H1 (cell line): ENCODE results near the gene CFAP61. TPM values are rescaled to one million over a fixed set of nuclear protein-coding genes. Genes with fewer than 3 reads are reported as not detected.

Experiments used
- CTCF ChIA-PET: fragments of 300-600 bp; sonication (Branson Sonifier 250); formaldehyde crosslinking; loops from one replicate; lab custom pipeline; 2021; ENCODE audit not compliant: partially characterized antibody; lab: Charles Lee
- POLR2A ChIA-PET: fragments of 300-600 bp; sonication (Branson Sonifier 250); formaldehyde crosslinking; loops from one replicate; lab custom pipeline; 2021; ENCODE audit warnings: inconsistent platforms; ENCODE audit not compliant: partially characterized antibody; lab: Charles Lee
- DNase-seq, 2 experiments: peaks; one replicate each; pipeline versions ENCODE4 v3.0.0 to v3.0.0-alpha.2; 2010 to 2022; ENCODE audit warnings: low spot score in 2 of 2, low read depth in 1 of 2, mixed read lengths in 1 of 2
- FAIRE-seq: peaks from 2 replicates; lab custom pipeline; 2011; peaks lifted over from hg19 to GRCh38; lab: Jason Lieb, UNC
- H2AFZ ChIP-seq: 2 replicates; pipeline ENCODE4 v1.8.1; 2012; ENCODE audit warnings: low read length, inconsistent platforms
- H2AK5ac ChIP-seq: 2 replicates; pipeline ENCODE4 v1.6.1; 2013; ENCODE audit warnings: low read depth, low read length
- H2BK120ac ChIP-seq: replicated peaks from 2 replicates; pipeline ENCODE3; 2013; ENCODE audit warnings: low read depth, low read length, inconsistent platforms
- H2BK12ac ChIP-seq: 2 replicates; pipeline ENCODE4 v1.6.1; 2013; ENCODE audit warnings: low read depth, low read length
- H2BK15ac ChIP-seq: 2 replicates; pipeline ENCODE4 v1.6.1; 2013; ENCODE audit warnings: low read length
- H2BK20ac ChIP-seq: 2 replicates; pipeline ENCODE4 v1.6.1; 2013; ENCODE audit warnings: low read length
- H2BK5ac ChIP-seq: 2 replicates; pipeline ENCODE4 v1.6.1; 2013; ENCODE audit warnings: low read depth, low read length
- H3K14ac ChIP-seq: 2 replicates; pipeline ENCODE4 v1.6.1; 2013; ENCODE audit warnings: inconsistent platforms; ENCODE audit not compliant: insufficient read length
- H3K18ac ChIP-seq: 2 replicates; pipeline ENCODE4 v1.6.1; 2013; ENCODE audit warnings: low read length; ENCODE audit errors: extremely low read depth
- H3K23ac ChIP-seq: 2 replicates; pipeline ENCODE4 v1.6.1; 2013; ENCODE audit warnings: inconsistent platforms; ENCODE audit not compliant: insufficient read length
- H3K23me2 ChIP-seq: 2 replicates; pipeline ENCODE4 v1.6.1; 2013; ENCODE audit warnings: low read depth, low read length
- H3K27ac ChIP-seq: 2 replicates; pipeline ENCODE4 v1.6.1; 2011; ENCODE audit warnings: low read depth, low read length, inconsistent platforms
- H3K27me3 ChIP-seq, 4 experiments: replicated peaks in 1 of 4; 1 replicate in 1 of 4; 2 replicates in 3 of 4; pipeline versions ENCODE4 v1.6.1 to v1.8.1; 2011 to 2013; ENCODE audit warnings: low read length in 3 of 4, mild to moderate bottlenecking in 3 of 4, inconsistent platforms in 2 of 4, mixed read lengths in 2 of 4, moderate library complexity in 1 of 4; ENCODE audit not compliant: control insufficient read depth in 3 of 4, insufficient read depth in 3 of 4; ENCODE audit errors: extremely low read depth in 1 of 4
- H3K36me3 ChIP-seq, 4 experiments: 2 replicates each; pipeline versions ENCODE4 v1.6.1 to v1.8.1; 2011 to 2013; ENCODE audit warnings: mild to moderate bottlenecking in 4 of 4, low read length in 3 of 4, moderate library complexity in 2 of 4, control low read depth in 1 of 4, inconsistent platforms in 1 of 4; ENCODE audit not compliant: insufficient read depth in 4 of 4, control insufficient read depth in 2 of 4
- H3K4ac ChIP-seq: replicated peaks from 2 replicates; pipeline ENCODE3; 2013; ENCODE audit warnings: low read length, low read depth, mixed read lengths, inconsistent platforms; ENCODE audit not compliant: insufficient read length
- H3K4me1 ChIP-seq, 4 experiments: replicated peaks in 1 of 4; 1 replicate in 1 of 4; 2 replicates in 3 of 4; pipeline versions ENCODE4 v1.6.1 to v1.8.1; 2011 to 2013; ENCODE audit warnings: low read length in 3 of 4, inconsistent platforms in 2 of 4, mixed read lengths in 1 of 4; ENCODE audit not compliant: insufficient read depth in 4 of 4, control insufficient read depth in 3 of 4
- H3K4me2 ChIP-seq, 2 experiments: 2 replicates each; pipeline versions ENCODE4 v1.6.1 to v1.8.1; 2011 to 2013; ENCODE audit warnings: low read depth in 2 of 2, low read length in 2 of 2, control low read depth in 1 of 2, inconsistent platforms in 1 of 2, mild to moderate bottlenecking in 1 of 2; ENCODE audit not compliant: insufficient read depth in 1 of 2
- H3K4me3 ChIP-seq, 4 experiments: fragments of 200-600, 300-600 bp in 1 of 4; sonication (generic), shearing (Covaris generic), sonication (Bioruptor Twin) in 1 of 4; 2 replicates each; pipeline versions ENCODE4 v1.5.1 to v1.8.1; 2011 to 2016; ENCODE audit warnings: low read length in 4 of 4, low read depth in 3 of 4, control low read depth in 2 of 4, inconsistent platforms in 2 of 4, mild to moderate bottlenecking in 2 of 4, mixed read lengths in 1 of 4, moderate library complexity in 1 of 4; ENCODE audit not compliant: insufficient read depth in 2 of 4; ENCODE audit errors: extremely low read depth in 1 of 4
- H3K56ac ChIP-seq: replicated peaks from 2 replicates; pipeline ENCODE3; 2013; ENCODE audit warnings: low read depth, mild to moderate bottlenecking, mixed read lengths, low read length, inconsistent platforms; ENCODE audit not compliant: insufficient read length
- H3K79me1 ChIP-seq: 2 replicates; pipeline ENCODE4 v1.6.1; 2013; ENCODE audit warnings: low read depth, low read length, control low read depth
- H3K79me2 ChIP-seq, 2 experiments: 2 replicates each; pipeline versions ENCODE4 v1.6.1 to v1.8.1; 2012 to 2013; ENCODE audit warnings: low read length in 2 of 2, mild to moderate bottlenecking in 2 of 2, inconsistent platforms in 1 of 2; ENCODE audit not compliant: insufficient read depth in 2 of 2, control insufficient read depth in 1 of 2
- H3K9ac ChIP-seq, 4 experiments: replicated peaks in 1 of 4; 1 replicate in 1 of 4; 2 replicates in 3 of 4; pipeline versions ENCODE4 v1.6.1 to v1.8.1; 2011 to 2013; ENCODE audit warnings: low read depth in 3 of 4, low read length in 3 of 4, control low read depth in 2 of 4, mild to moderate bottlenecking in 2 of 4, moderate library complexity in 2 of 4, inconsistent platforms in 1 of 4; ENCODE audit errors: extremely low read depth in 1 of 4
- H3K9me3 ChIP-seq, 2 experiments: 2 replicates each; pipeline versions ENCODE4 v1.6.1 to v1.8.1; 2012 to 2013; ENCODE audit warnings: mild to moderate bottlenecking in 2 of 2, moderate library complexity in 2 of 2, control low read depth in 1 of 2, inconsistent platforms in 1 of 2, low read depth in 1 of 2, low read length in 1 of 2, mixed read lengths in 1 of 2; ENCODE audit not compliant: insufficient read depth in 2 of 2
- H4K20me1 ChIP-seq, 2 experiments: replicated peaks in 1 of 2; 2 replicates each; pipeline versions ENCODE3 to v1.8.1; 2011 to 2013; ENCODE audit warnings: inconsistent platforms in 2 of 2, low read length in 2 of 2, mild to moderate bottlenecking in 1 of 2; ENCODE audit not compliant: insufficient read depth in 2 of 2, control insufficient read depth in 1 of 2
- H4K5ac ChIP-seq: 2 replicates; pipeline ENCODE4 v1.6.1; 2013; ENCODE audit warnings: low read length, low read depth, mixed read lengths, inconsistent platforms; ENCODE audit not compliant: insufficient read length
- H4K8ac ChIP-seq: 2 replicates; pipeline ENCODE4 v1.8.0; 2013; ENCODE audit warnings: mild to moderate bottlenecking, moderate library complexity, low read length, inconsistent platforms; ENCODE audit not compliant: insufficient read depth; ENCODE audit errors: extremely low read depth
- H4K91ac ChIP-seq: replicated peaks from 2 replicates; pipeline ENCODE3; 2013; ENCODE audit warnings: low read length, mixed read lengths, inconsistent platforms; ENCODE audit not compliant: insufficient read length
- CTBP2 ChIP-seq: IDR thresholded peaks from 2 replicates; pipeline ENCODE4 v1.7.0; 2011; ENCODE audit warnings: borderline replicate concordance, mild to moderate bottlenecking, moderate library complexity, mixed read lengths, low read length; ENCODE audit not compliant: insufficient read depth, insufficient read length
- CTCF ChIP-seq, 3 experiments: IDR thresholded peaks; 1 replicate in 2 of 3; 2 replicates in 1 of 3; pipeline versions ENCODE4 v1.5.1 to v1.6.1; 2011; ENCODE audit warnings: low read length in 3 of 3, mild to moderate bottlenecking in 3 of 3, inconsistent platforms in 2 of 3, low read depth in 1 of 3, moderate library complexity in 1 of 3; ENCODE audit not compliant: insufficient read depth in 1 of 3; ENCODE audit errors: control extremely low read depth in 1 of 3
- GABPA ChIP-seq: IDR thresholded peaks from 2 replicates; pipeline ENCODE4 v1.6.1; 2011; ENCODE audit warnings: mild to moderate bottlenecking, low read length, moderate library complexity, borderline replicate concordance; ENCODE audit not compliant: insufficient read depth
- NRF1 ChIP-seq: IDR thresholded peaks from 2 replicates; pipeline ENCODE4 v1.6.1; 2011; ENCODE audit warnings: mild to moderate bottlenecking, low read depth, low read length, improper control_type of control experiment
- PHF8 ChIP-seq: fragments of 200-600 bp; sonication (generic); conservative IDR thresholded peaks from 2 replicates; pipeline ENCODE4 v1.7.1; 2012; ENCODE audit warnings: low read depth, mild to moderate bottlenecking, inconsistent platforms, low read length, moderate library complexity
- POLR2A ChIP-seq, 2 experiments: IDR thresholded peaks; 1 replicate in 1 of 2; 2 replicates in 1 of 2; pipeline ENCODE4 v1.6.1; 2011; ENCODE audit warnings: low read depth in 2 of 2, low read length in 2 of 2, mild to moderate bottlenecking in 2 of 2; ENCODE audit errors: control extremely low read depth in 1 of 2
- RAD21 ChIP-seq, 2 experiments: IDR thresholded peaks in 1 of 2; conservative IDR thresholded peaks in 1 of 2; 2 replicates each; pipeline ENCODE4 v1.6.1; 2011; ENCODE audit warnings: low read depth in 2 of 2, low read length in 2 of 2, improper control_type of control experiment in 1 of 2, inconsistent platforms in 1 of 2, mild to moderate bottlenecking in 1 of 2, moderate library complexity in 1 of 2
- WGBS, 2 experiments: shearing (Covaris generic) in 1 of 2; methylation state at CpG; one replicate each; pipeline versions ENCODE4 v1.1.6 to v1.1.7; 2013 to 2015; ENCODE audit warnings: low lambda C conversion rate in 2 of 2, mixed read lengths in 2 of 2, inconsistent platforms in 1 of 2, low coverage in 1 of 2, missing lambda C conversion rate in 1 of 2; ENCODE audit not compliant: insufficient replicate concordance in 2 of 2, insufficient coverage in 1 of 2, insufficient read length in 1 of 2; ENCODE audit errors: extremely low coverage in 1 of 2, missing lambda C conversion rate in 1 of 2; 5-methylcytosine and 5-hydroxymethylcytosine counted together
- polyA plus RNA-seq, 7 experiments: library from polyadenylated mRNA; depleted of rRNA in 3 of 7; stranded (reverse) in 5 of 7; unstranded in 2 of 7; fragments of >200 nt in 5 of 7; fragments of 200-250 nt in 2 of 7; gene quantifications; 1 replicate in 5 of 7; 2 replicates in 1 of 7; 4 replicates in 1 of 7; pipeline versions ENCODE4 v1.2.1 to v1.2.3, GENCODE V29; 2011 to 2013; ENCODE audit warnings: missing spikeins in 2 of 7, mixed read lengths in 2 of 7
- total RNA-seq: library from RNA; stranded (reverse); fragmentation: NEBNext Ultra II Directional; extraction: Animal tissue kit (Norgen Biotek cat#: 25700); gene quantifications from 2 replicates; pipeline ENCODE4 v1.2.1, GENCODE V29; 2021

CFAP61 gene
- total and polyA plus RNA-seq, 2 of the 8 experiments (the other 6 are each of a cell fraction or from before 2014, with no cell fraction given), result 0.29 to 0.61 TPM

GRCh38 chr20:20139403-20139802, 87.1 kb downstream of the CFAP61 start:
- WGBS, 2 experiments, result 88% methylated on average over 5 of the region's 5 CpGs; no CpG with 5 or more reads in 1 of the 2 experiments
- no peaks in the 10 kb centered on the region for H3K79me2 ChIP-seq
- H2BK15ac ChIP-seq, result no peak overlapping the region
- no peak overlapping the region for H3K56ac ChIP-seq
- no peak overlapping the region for H3K9ac ChIP-seq
- no peak overlapping the region for H4K5ac ChIP-seq
- H3K23me2 ChIP-seq, result no peaks in the 10 kb centered on the region
- H3K79me1 ChIP-seq, result no peaks in the 10 kb centered on the region
- peaks cover 0 to 3% (median under 1%) of the 10 kb centered on the region in 4 experiments; a peak in 2 of 7 replicates for H3K4me1 ChIP-seq
- H3K27ac ChIP-seq, result no peak overlapping the region
- no peaks in the 10 kb centered on the region for H3K9me3 ChIP-seq
- H2AFZ ChIP-seq, result no peak overlapping the region
- H4K8ac ChIP-seq, result no peak overlapping the region
- H4K20me1 ChIP-seq, result no peaks in the 10 kb centered on the region
- no peak overlapping the region for H3K4me3 ChIP-seq
- TF ChIP-seq GABPA (no peak), CTCF (IDR thresholded peaks at IDR 0.05; ENCODE audit: control extremely low read depth in 1 of 3, insufficient read depth in 1 of 3, low read depth in 1 of 3, low read length in 3 of 3) (no peak), RAD21 (IDR thresholded peaks at IDR 0.05 in 1 of 2, conservative IDR thresholded peaks at IDR 0.05 in 1 of 2; ENCODE audit: low read depth in 2 of 2, low read length in 2 of 2) (no peak), NRF1 (no peak), POLR2A (IDR thresholded peaks at IDR 0.05; ENCODE audit: control extremely low read depth in 1 of 2, low read depth in 2 of 2, low read length in 2 of 2) (no peak), PHF8 (no peak), CTBP2 (no peak)
- no peak overlapping the region for H2BK5ac ChIP-seq
- no peaks in the 10 kb centered on the region for H3K36me3 ChIP-seq
- no peak for FAIRE-seq
- no peak overlapping the region for H2AK5ac ChIP-seq
- no peak overlapping the region for H4K91ac ChIP-seq
- DNase-seq, result no peak
- no peak overlapping the region for H3K4me2 ChIP-seq
- H3K23ac ChIP-seq, result no peak overlapping the region
- H3K27me3 ChIP-seq, result no peaks in the 10 kb centered on the region
- no peak overlapping the region for H2BK20ac ChIP-seq
- H3K14ac ChIP-seq, result no peak overlapping the region
- H3K18ac ChIP-seq, result no peak overlapping the region
- ChIA-PET CTCF (no interaction called here), POLR2A (interaction anchor here (0.9 kb wide), 1 partner anchor 12 kb away, joined by 3 read pairs; no protein-coding TSS in a partner anchor)
- no peak overlapping the region for H2BK12ac ChIP-seq
- H3K4ac ChIP-seq, result no peak overlapping the region
- H2BK120ac ChIP-seq, result no peak overlapping the region
